Measurements from ENCODE around the gene LRMDA. TPM values are rescaled to one million over a fixed set of nuclear protein-coding genes. Genes with fewer than 3 reads are reported as not detected.

Gene LRMDA
- total RNA-seq, 1 donor from 2014 or later = 29.9 TPM

- Histone ChIP-seq H3K27ac (no peak overlapping the region), H3K4me3 (no peak overlapping the region), H3K9me3 (no peaks in the 10 kb centered on the region), H3K36me3 (no peaks in the 10 kb centered on the region), H3K4me1 (no peaks in the 10 kb centered on the region), H3K27me3 (ENCODE audit: low read depth) (no peaks in the 10 kb centered on the region)
- TF ChIP-seq, protein P1, sequence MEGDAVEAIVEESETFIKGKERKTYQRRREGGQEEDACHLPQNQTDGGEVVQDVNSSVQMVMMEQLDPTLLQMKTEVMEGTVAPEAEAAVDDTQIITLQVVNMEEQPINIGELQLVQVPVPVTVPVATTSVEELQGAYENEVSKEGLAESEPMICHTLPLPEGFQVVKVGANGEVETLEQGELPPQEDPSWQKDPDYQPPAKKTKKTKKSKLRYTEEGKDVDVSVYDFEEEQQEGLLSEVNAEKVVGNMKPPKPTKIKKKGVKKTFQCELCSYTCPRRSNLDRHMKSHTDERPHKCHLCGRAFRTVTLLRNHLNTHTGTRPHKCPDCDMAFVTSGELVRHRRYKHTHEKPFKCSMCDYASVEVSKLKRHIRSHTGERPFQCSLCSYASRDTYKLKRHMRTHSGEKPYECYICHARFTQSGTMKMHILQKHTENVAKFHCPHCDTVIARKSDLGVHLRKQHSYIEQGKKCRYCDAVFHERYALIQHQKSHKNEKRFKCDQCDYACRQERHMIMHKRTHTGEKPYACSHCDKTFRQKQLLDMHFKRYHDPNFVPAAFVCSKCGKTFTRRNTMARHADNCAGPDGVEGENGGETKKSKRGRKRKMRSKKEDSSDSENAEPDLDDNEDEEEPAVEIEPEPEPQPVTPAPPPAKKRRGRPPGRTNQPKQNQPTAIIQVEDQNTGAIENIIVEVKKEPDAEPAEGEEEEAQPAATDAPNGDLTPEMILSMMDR (IDR thresholded peaks at IDR 0.05) = no peak
- ATAC-seq = no peak
- intact Hi-C loops (cut with DNase I) = no loop called here
- DNase-seq = no peak
These were observed 431.5 kb downstream of the LRMDA start for GRCh38 chr10:75862935-75863334.

DNA sequence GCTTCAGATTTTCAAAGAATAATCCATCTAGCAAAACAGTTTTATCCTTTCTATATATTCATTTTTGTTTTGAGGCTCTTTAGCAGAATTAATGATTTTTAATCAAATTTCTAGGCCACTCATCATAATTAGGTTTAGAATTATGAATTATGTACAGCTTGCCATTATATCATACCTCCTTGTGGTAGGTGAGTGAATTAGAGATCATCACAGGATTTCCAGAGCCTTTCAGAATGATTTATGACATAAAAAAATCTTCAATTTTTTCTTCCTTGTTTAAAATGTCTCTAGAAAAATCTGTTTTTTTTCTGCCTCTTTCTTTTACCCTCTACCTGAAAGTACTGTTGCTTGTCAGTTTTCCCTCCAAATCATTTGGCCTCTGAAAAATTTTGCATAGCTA lies 433.3 kb downstream of the LRMDA start:
- Histone ChIP-seq H3K9me3 (no peaks in the 10 kb centered on the region), H3K4me3 (no peak overlapping the region), H3K27me3 (ENCODE audit: low read depth) (no peaks in the 10 kb centered on the region), H3K27ac (no peak overlapping the region), H3K36me3 (no peaks in the 10 kb centered on the region), H3K4me1 (no peaks in the 10 kb centered on the region)
- DNase-seq (no peak), ATAC-seq (no peak)
- intact Hi-C loops (cut with DNase I) = no loop called here
- TF ChIP-seq, protein P1 (IDR thresholded peaks at IDR 0.05) = no peak

DNA sequence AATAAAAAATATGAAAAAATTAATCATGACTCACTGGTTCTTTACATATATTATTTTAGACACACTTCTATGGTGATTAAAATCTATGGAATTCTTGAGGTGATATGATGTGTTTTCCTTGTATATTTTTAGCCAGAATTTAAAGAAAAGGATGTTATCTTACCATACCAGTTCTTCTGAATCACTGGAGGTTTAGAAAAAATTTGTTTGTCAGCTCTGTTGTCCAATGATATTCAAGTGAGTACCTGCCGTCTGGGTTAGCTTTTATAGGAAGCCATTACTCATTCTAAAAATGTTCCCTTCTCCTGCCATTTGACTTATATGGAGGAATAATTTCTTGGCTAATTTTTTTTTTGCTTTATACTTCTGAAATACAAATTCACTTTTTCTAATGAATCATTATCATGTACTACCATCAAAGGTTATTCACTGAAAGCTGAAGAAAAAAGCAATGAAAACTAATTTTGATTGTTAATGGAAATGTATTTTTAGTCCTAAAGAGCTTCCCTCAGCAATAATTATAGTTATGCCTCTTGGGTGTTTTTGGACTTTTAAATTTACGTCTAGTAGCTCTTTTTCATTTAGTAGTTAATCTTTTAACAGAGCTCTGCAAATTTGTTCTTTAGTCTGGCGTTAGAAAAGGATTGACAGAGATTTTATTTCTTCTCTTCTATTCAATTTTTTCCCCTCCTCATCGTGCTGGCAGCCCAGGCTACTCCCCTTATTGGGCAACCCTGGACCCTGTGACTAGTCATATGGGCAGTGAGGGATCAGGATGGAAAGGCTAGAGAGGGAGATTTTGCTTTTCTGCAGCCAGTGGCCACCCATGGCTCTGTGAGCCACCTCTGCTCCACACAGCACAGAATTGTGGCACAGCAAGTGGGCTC lies 434.2 kb downstream of the LRMDA start:
- intact Hi-C loops (cut with DNase I) = no loop called here

GRCh38 chr10:75866300-75866625 lies 434.8 kb downstream of the LRMDA start:
- no peak overlapping the region for H3K4me3 ChIP-seq
- DNase-seq = no peak
- no peaks in the 10 kb centered on the region for H3K27me3 ChIP-seq (ENCODE audit: low read depth)
- ATAC-seq = no peak
- TF ChIP-seq, protein P1 (IDR thresholded peaks at IDR 0.05) = no peak
- no peaks in the 10 kb centered on the region for H3K4me1 ChIP-seq
- H3K36me3 ChIP-seq = no peaks in the 10 kb centered on the region
- no peaks in the 10 kb centered on the region for H3K9me3 ChIP-seq
- intact Hi-C loops (cut with DNase I) = no loop called here
- no peak overlapping the region for H3K27ac ChIP-seq

More for the DNA sequence above, 434.2 kb downstream of the LRMDA start:
- Histone ChIP-seq H3K27ac (no peak overlapping the region), H3K4me3 (no peak overlapping the region), H3K36me3 (no peaks in the 10 kb centered on the region), H3K27me3 (ENCODE audit: low read depth) (no peaks in the 10 kb centered on the region), H3K9me3 (no peaks in the 10 kb centered on the region), H3K4me1 (no peaks in the 10 kb centered on the region)
- TF ChIP-seq, protein P1 (IDR thresholded peaks at IDR 0.05) = no peak
- DNase-seq (no peak), ATAC-seq (no peak)

- H3K27ac ChIP-seq = no peak overlapping the region
- TF ChIP-seq, protein P1 (IDR thresholded peaks at IDR 0.05) = no peak
- no peaks in the 10 kb centered on the region for H3K27me3 ChIP-seq (ENCODE audit: low read depth)
- intact Hi-C loops (cut with DNase I) = no loop called here
- H3K4me3 ChIP-seq = no peak overlapping the region
- no peaks in the 10 kb centered on the region for H3K9me3 ChIP-seq
- no peak for DNase-seq
- no peaks in the 10 kb centered on the region for H3K4me1 ChIP-seq
- no peaks in the 10 kb centered on the region for H3K36me3 ChIP-seq
- ATAC-seq = no peak
These were observed 435.3 kb downstream of the LRMDA start for GRCh38 chr10:75866731-75867130.
